HG03520 (cell line): ENCODE data around the gene TPO.
"Not testable (repeated sequence)": the region's sequence is repeated elsewhere in the genome, so short reads cannot be mapped to it uniquely, and the experiment has no call there.

Experiments
- ATAC-seq: cut with Tn5 transposase; IDR thresholded peaks from one replicate; pipeline ENCODE4 v1.9.1; 2021; ENCODE audit warnings: mild to moderate bottlenecking, moderate library complexity; ENCODE audit not compliant: unreplicated experiment

Gene TPO

DNA sequence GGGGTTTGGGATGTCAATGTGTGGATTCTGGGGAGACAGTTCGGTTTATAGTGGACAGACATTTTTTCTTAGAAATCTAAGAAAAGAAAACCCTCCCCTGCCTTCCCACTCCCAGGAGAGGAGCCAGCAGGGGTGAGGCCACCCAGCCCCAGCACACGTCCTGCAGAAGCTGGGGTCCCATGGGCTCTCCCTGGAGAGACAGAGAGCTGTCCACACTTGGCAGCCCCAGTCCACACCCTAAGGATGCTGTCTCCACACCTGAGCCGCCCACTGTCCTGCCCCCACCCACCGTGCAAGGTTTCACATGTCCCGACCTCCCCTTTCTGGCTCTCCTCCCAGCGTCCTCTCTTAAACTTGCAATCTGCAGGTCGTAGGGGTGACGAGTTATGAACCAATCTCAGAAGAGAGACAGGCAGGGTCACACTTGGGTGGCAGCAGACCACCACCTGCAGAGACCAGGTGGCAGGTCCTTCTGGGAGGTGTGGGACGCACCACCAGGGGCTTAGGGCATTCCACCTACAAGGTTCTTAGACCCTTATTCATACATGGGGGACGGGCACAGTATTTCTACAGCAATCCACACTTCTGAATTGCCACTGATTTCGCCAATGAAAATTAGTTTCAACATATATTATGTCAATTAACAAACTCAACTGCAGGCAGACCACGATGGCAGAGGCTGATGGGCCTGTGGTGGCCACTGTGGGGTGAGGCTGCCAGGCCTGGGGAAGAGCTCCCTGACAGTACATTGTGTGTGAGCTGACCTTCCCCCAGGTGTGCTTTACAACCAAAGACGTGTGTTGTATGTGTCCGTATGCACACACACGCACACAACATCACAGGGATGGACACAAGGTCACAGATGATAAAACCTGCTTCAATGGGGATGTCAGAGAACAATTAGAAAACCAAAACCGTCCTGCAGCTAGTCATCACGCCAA lies 158.5 kb downstream of the TPO start:
- no peak for ATAC-seq

DNA sequence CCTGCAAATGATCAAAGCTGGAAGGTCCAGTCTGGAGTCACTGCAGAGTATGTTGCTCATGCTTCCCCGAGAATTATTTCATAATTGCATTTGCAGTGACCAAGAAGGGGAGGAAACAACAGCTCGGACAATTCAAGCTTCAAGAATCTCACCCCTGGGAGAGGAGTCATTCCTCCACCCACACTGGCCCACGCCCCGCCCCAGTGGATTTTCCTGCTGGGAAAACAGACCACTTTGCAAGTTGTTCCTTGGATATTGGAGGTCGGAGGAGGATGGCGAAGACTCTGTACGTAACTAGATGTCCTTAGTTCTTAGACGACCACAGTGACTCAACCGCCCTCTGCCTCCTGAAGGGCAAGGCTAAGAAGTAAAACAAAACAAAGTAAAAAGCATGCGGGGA lies 159.4 kb downstream of the TPO start:
- ATAC-seq: no peak

- ATAC-seq: no peak
Observed at GRCh38 chr2:1577846-1578245, 164.6 kb downstream of the TPO start.

- not testable (repeated sequence) for ATAC-seq
Observed at GRCh38 chr2:1581257-1581964, 168.1 kb downstream of the TPO start.

DNA sequence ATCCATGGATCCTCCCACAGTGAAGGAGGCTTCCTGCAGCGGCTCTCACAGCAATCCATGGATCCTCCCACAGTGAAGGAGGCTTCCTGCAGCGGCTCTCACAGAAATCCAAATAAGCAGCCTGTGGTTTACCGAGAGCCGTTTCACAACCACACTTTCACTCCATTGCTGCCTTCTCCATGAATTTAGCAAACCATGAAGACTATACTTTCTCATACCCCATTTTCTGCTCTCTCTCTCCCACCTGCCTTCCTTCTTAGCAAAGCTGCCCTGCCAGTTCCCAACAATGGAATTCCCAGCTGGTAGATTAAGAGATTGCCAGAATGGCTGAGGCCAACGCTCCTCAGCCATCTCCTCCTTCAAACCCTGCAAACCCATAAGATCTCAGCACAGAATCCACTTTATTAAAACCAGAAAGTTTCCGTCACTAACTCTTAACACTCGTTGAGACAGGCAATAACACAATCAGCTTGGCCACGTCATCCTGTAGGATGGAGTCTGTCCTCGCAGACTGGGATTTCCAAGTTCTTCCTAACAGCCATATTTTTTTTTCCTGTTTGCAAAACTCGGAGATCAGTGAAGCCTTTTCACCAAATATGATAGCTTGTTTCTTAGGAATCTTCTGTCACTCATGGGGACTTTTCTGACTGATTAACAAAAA lies 168.8 kb downstream of the TPO start:
- ATAC-seq: no peak

GRCh38 chr2:1582891-1583341 lies 169.7 kb downstream of the TPO start:
- ATAC-seq: no peak

DNA sequence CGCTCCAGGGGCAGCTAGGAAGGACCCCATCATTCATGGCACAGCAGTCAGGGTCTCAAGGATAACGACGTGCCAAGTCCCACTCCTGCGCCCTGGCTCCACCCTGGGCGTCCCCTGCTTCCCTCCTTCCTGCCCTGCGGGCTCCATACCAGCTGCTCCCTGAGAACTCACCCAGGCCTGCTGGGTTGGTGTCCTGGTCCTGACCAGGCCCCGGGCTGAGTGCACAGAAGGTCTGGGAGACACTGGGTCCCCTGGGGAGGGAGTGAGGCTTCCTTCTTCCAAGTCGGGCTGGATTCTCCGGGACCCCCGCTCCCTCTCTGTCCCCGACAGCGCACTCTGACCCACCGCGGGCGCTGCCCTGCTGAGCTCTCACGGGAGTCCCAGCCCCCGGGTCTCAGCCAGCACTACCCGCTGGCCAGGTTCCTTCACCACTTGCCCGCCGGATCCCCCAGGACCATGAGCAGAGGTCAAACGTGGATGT lies 170.8 kb downstream of the TPO start:
- no peak for ATAC-seq

DNA sequence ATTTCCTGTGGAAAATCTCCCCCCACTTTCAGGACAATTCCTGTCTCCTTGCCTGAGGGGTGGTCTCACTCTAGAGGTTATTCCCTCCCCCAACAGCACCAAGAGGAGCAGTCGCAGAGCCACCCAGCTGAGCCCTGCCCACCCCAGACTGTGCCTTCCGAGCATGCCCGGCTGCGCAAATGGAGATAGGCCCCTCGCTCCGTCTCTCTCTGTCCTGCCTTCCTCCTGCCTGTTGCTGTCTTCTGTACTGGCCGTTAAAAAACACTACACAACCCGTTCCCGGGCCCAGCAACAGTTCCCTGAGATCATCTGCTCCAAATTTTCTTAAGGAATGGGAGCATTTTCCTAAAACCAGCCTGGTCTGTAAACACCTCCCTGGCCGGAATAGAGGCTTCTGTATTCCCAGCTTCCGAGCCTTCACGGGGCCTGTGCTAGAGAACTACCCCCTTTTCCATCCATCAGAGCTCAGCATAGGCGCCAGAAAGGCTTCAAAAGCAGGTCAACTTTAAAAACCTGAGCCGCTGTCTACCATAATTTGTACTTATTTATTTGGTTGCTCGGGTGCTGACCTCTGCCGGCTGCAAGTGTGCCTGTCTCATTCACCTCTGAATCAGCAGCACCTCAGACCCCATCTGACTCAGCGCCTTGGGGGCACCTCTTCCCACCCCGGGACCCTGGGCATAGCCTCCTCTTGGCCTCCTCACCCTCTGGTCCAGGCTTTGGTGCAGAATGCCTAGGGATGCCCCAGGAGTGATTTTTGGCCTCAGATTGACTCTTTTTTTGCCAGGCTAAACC lies 171.6 kb downstream of the TPO start:
- no peak for ATAC-seq

DNA sequence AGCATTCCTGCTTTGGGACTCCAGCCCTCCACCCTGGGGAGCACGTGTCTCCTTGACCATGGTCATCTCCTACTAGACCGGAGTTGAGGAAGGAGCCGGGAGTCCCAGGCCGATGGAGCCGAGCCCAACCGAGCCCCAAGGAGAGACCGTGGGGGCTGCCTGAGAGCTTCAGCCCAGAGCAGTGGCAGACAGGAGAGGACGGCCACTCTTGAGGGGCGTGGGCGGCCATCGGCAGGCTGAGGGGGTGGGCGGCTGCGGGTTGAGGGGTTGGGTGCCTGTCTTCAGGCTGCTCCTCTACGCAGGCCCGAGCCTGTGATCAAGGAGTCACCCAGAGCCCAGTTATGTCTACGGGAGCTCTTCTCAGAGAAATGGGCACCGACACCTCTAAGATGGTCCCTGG lies 172.4 kb downstream of the TPO start:
- no peak for ATAC-seq

DNA sequence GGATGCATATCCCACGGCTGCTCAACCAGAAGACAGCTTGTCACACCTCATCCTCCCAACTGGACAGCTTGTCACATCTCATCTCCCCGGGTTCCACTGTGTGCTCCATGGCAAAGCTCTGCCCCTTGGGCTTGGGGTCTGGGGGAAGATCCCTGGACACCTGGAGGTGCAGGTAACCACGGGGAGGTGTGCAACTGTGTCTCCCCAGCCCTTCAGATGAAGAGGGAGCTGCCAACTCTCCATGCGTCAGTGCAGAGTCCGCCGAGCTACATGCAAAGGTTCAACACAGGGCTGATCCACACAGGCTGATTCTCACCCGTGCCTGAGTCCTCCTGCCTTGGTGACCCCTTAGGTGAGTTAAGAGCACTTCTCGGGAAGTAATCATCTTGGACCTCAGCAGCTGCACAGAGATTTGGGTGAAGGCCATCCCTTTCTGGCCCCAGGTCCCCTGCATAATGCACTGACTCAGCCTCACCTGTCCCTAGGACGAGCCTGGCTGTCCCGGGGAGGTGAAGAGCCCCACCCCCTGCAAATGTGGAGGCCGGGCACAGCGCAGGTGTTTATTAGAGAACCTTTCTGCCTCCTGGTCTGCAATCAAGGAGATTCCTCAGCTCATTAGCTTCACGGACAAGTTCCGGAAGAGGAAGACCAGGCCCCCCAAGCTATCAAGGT lies 173.1 kb downstream of the TPO start:
- no peak for ATAC-seq

- no peak for ATAC-seq
Observed at GRCh38 chr2:1586923-1587840, 173.9 kb downstream of the TPO start.

DNA sequence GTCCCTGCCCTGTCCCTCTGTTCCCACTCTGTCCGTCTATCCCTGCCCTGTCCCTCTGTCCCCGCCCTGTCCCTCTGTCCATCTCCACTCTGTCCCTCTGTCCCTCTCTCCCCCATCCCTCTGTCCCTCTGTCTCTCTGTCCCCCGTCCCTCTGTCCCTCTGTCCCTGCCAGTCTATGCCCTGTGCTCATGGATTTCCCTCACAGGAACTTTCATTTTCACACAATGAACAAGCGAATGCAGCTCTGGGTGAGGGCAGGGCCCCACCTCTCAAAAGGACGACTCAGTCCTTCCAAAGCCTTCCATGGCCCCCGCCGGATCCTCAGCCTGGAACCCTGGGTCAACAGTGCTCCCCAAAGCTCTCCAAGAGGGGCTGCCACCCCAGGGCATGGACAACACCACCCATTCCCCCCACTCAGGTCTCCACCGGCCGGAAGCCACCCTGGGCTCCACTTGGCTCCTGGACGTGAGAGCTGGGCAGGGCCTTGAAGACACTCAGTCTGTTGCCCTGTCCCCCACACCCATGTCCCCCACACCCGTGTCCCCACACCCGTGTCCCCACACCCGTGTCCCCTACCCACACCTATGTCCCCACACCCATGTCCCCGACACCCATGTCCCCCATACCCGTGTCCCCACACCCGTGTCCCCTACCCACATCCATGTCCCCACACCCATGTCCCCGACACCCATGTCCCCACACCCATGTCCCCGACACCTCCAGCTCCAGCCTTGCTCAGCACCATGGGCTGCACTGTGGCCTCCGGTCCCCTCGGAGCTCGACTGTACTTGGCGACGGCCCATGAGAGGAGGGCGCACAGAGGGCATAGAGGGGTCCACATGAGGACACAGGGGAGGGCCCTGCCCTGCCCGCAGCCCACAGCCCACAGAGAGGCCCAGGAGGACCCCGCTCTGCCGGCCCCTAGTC lies 175.1 kb downstream of the TPO start:
- no peak for ATAC-seq

- no peak for ATAC-seq
Observed at GRCh38 chr2:1588978-1589621, 175.8 kb downstream of the TPO start.

DNA sequence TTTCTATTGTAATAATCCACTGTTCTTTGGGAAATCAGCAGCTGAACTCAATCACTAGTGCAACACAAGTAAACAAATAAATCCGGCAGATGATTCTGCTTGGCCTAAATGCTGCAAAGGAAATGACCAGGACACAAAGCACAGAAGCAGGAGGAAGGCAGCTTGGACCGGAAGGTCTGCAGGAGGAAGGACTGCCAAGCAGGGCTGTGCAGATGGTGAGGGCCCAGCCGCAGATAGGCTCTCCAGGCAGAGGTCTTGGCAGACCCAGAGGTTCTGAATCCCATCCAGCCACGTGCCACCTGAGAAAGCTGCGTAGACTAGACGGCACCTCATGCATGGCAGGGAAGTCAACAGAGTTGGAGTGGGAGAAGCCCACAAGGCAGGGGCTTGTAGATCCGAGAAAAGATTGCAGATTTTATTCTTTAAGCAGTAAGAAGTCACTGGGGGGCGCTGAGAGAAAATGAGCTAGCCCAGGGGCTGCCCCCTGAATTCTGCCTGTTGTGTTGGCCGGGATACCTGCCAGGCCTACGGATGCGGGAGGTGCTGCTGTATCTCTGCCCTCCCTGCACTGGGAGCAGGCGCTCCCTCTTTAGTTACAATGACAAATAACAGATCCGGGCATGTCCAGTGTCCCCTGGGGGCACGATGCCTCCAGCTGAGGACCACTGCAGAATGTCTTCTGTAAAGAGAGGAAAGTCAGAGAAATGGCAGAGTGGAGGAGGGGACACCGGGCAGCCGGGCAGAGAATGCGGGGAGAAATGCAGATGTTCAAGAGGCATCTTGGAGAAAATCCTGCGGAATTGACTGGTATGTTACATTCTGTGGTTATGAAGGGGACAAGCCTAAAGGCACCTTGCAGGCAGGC lies 177.6 kb downstream of the TPO start:
- no peak for ATAC-seq

DNA sequence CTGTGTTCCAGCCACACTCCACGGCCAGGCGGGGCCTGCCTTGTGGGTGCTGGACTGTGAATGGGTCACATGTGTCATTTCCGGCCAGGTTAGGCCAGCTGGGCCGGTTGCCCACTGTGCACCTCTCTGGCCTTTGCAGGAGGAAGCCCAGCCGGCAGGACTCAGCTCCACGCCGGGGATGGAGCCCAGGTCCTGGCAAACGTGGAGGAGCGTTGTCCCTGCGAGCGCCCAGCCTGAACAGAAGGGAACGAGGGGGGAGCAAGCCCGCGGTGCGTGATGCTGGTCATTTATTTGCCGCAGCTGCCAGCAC lies 178.2 kb downstream of the TPO start:
- no peak for ATAC-seq
